HG03439 (cell line): Measurements from ENCODE around the gene GPBP1.
"Not testable (repeated sequence)": the region's sequence is repeated elsewhere in the genome, so short reads cannot be mapped to it uniquely, and the experiment has no call there.

ENCODE experiments used
- ATAC-seq: cut with Tn5 transposase; IDR thresholded peaks from one replicate; pipeline ENCODE4 v1.9.1; 2021; ENCODE audit warnings: mild to moderate bottlenecking, moderate library complexity; ENCODE audit not compliant: unreplicated experiment

The GPBP1 gene

GRCh38 chr5:57176350-57176857, 2.5 kb downstream of the GPBP1 start:
- ATAC-seq, result no peak

DNA sequence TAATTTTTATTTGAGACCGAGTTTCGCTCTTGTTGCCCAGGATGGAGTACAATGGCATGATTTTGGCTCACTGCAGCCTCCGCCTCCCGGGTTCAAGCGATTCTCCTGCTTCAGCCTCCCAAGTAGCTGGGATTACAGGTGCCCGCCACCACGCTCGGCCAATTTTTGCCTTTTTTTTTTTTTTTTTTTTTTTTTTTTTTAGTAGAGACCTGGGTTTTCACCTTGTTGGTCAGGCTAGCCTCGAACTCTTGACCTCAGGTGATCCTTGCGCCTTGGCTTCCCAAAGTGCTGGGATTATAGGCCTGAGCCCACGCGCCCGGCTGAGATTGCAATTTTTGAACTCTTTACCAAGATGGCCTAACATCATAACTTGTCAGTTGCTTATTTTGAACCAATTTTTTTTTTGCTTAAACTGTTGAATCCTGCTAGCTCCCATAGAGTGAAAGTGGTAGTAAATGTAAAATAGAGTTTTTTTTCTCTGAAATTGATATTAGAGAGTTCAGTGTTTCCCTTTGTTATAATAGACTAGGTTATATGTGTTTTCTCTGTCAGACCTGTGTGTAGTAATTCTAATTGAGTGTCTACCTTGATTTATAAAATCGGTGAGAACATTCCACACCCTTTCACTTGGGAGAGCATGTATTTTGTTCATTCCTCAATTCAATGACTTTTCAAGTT, 3.8 kb downstream of the GPBP1 start:
- no peak for ATAC-seq

- ATAC-seq, result not testable (repeated sequence)
Observed at GRCh38 chr5:57178238-57178637, 4.4 kb downstream of the GPBP1 start.

DNA sequence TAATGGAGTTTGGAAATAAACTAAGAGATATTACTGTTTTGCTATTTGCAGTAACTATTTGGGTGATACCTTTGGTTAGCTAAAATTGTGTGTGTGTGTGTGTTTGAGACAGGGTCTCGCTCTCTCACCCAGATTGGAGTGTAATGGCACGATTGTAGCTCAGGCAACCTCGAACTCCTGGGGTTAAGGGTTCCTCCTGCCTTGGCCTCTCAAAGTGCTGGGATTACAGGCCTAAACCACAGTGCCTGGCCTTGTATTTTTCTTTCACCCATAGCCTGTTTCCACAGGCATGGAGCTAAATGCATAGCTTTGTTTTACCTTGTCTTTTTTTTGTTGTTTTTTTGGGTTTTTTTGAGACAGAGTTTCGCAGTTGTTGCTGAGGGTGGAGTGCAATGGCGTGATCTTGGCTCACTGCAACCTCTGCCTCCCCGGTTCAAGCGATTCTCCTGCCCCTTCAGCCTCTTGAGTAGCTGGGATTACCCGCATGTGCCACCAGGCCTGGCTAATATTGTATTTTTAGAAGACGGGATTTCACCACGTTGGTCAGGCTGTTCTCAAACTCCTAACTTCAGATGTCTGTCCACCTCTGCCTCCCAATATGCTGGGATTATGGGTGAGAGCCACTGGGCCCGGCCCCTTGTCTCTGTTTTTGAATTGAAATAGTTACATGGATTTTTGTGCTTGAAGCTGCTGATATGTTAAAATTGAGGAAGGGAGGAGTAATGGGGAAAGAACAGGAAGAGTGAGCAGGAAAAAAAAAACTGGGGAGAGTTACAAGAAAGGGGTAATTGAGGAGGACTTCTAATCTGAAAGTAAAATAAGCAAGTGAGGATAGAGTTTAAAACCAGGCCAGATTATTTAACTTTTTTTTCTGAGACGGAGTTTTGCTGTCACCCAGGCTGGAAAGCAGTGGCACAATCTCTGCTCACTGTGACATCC, 5.7 kb downstream of the GPBP1 start:
- no peak for ATAC-seq

DNA sequence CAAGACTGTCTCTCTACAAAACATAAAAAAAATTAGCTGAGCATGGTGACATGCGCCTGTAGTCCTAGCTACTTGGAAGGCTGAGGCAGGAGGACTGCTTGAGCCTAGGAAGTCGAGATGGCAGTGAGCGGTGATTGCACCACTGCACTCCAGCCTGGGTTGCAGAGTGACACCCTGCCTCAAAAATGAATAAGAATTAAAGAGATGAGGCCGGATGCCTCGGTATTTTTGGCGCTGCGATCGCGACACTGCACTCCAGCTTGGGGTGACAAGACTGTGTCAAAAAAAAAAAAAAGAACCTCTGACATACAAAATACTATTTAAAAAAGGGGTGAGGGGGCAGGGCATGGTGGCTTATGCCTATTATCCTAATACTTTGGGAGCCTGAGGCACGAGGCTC, 7.3 kb downstream of the GPBP1 start:
- no peak for ATAC-seq

DNA sequence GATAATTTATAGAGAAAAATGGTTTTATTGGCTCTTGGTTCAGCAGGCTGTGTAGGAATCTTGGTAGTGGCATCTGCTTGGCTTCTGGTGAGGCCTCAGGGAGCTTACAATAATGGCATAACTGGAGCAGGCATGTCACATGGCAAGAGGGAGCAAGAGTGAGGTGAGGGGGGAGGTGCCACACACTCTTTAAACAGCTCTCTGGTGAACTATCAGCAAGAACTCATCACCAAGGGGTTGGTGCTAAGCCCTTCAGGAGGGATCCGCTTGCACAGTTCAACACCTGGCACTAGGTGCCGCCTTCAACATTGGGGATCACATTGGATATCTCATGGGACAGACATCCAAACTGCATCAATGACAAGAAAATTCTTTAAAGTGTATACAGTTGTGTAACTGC, 10.5 kb downstream of the GPBP1 start:
- ATAC-seq, result no peak

GRCh38 chr5:57185313-57185712, 11.5 kb downstream of the GPBP1 start:
- ATAC-seq, result no peak

GRCh38 chr5:57186194-57186593, 12.3 kb downstream of the GPBP1 start:
- no peak for ATAC-seq

- not testable (repeated sequence) for ATAC-seq
Observed at GRCh38 chr5:57187977-57188376, 14.1 kb downstream of the GPBP1 start.

- no peak for ATAC-seq
Observed at GRCh38 chr5:57189515-57189914, 15.7 kb downstream of the GPBP1 start.

DNA sequence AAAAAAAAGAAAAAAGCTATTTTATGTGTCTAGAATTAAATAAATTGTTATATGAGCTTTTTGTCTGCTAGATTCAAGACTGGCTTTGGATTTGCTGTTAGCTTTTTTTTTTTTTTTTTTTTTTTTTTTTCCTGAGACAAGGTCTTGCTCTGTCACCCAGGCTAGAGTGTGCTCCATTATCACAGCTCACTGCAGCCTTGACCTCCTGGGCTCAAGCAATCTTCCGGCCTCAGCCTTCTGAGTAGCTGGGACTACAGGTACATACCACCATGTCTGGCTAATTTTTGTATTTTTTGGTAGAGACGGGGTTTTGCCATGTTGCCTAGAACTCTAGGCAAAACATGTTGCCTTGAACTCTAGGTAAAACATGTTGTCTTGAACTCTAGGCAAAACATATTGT, 16.7 kb downstream of the GPBP1 start:
- no peak for ATAC-seq

- no peak for ATAC-seq
Observed at GRCh38 chr5:57191163-57191562, 17.3 kb downstream of the GPBP1 start.

DNA sequence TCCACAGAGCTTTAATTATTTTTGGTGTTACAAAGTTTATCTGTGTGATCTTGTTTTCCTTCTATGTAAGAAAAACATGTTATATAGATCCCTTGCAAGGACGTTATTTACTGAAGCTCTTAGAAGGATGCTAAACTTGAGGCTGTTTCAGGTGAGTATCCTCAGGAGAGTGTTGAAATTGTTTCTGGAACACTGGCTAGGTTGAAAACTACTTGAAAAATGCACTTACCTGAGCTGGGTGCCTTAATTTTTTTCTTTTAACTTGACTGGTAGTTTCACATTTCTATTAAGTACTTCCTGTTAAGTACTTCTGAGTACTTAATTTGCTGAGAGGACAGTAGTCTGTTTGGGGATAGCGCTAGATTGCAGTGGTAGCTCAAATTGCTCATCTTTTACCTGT, 18.1 kb downstream of the GPBP1 start:
- no peak for ATAC-seq

- not testable (repeated sequence) for ATAC-seq
Observed at GRCh38 chr5:57192832-57193231, 19.0 kb downstream of the GPBP1 start.

- no peak for ATAC-seq
Observed at GRCh38 chr5:57193757-57194413, 20.0 kb downstream of the GPBP1 start.

DNA sequence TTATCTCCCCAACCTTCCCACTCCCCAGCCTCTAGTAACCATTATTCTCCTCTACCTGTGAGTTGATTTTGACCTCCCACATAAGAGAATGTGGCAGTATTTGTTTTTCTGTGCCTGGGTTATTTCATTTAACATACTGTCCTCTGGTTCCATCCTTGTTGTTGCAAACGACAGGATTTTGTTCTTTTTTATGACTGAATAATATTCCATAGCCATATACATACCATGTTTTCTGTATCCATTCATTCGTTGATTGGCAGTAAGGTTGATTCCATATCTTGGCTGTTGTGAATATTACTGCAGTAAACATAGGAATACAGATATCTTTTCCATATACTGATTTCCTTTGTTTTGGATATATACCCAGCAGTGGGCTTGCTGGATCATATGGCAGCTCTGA, 20.8 kb downstream of the GPBP1 start:
- no peak for ATAC-seq

GRCh38 chr5:57195060-57195459, 21.2 kb downstream of the GPBP1 start:
- no peak for ATAC-seq

- ATAC-seq, result no peak
Observed at GRCh38 chr5:57199866-57200265, 26.0 kb downstream of the GPBP1 start.

DNA sequence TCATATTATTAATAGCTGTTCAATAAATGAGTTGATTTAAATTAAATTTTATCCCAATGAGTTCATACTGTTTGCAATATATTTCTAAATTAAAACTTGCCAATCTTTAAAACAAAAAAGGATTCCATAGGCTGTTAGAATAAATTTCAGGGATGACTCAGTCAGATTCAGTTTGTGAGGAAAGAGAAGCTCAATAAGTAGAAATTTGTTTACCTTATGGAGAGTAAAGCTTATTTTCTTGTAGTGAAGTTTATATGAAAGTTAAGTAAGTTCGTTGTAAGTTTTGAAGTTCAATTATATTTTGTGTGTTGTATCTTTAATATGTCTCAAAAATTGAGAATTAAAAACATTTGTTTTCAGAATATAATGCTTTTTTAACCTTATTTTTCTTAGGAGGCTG, 29.0 kb downstream of the GPBP1 start:
- ATAC-seq, result no peak

GRCh38 chr5:57207007-57207653, 33.3 kb downstream of the GPBP1 start:
- ATAC-seq, result no peak

DNA sequence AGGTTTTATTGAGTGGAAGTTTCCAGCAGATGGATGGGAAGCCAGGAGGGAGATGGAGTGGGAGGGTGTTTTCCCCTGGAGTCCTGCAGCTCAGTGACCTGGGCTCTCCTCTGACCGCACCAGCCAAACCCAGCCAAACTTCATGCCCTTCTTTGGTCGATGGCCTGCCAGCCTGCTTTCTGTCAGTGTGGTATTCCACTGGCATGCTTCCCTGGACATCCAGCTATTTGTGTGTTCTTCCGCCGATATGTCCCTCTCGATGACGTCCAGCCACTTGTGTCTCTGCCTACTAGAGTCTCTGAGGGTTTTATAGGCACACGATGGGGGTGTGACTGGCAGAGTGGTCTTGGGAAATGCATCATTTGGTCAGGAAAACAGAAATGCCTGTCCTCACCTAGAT, 33.8 kb downstream of the GPBP1 start:
- ATAC-seq, result no peak
